GM12873 (cell line): ENCODE measurements around the gene TENM3.

Experiments used
- CTCF ChIP-seq: IDR thresholded peaks from 2 replicates; pipeline ENCODE4 v1.5.1; 2012; ENCODE audit warnings: low read depth, mild to moderate bottlenecking, moderate library complexity, low read length, control low read depth; ENCODE audit not compliant: insufficient read depth; ENCODE audit errors: missing control alignments

The TENM3 gene

GRCh38 chr4:182528819-182529218 lies 285.6 kb downstream of the TENM3 start:
- TF ChIP-seq CTCF: no peak

- no peak for TF ChIP-seq CTCF
Observed at GRCh38 chr4:182530451-182530850, 287.2 kb downstream of the TENM3 start.

- no peak for TF ChIP-seq CTCF
Observed at GRCh38 chr4:182531555-182532162, 288.5 kb downstream of the TENM3 start.

GRCh38 chr4:182532441-182532840 lies 289.2 kb downstream of the TENM3 start:
- TF ChIP-seq CTCF: no peak

- TF ChIP-seq CTCF: no peak
Observed at GRCh38 chr4:182533964-182534363, 290.8 kb downstream of the TENM3 start.

GRCh38 chr4:182536221-182536811 lies 293.1 kb downstream of the TENM3 start:
- TF ChIP-seq CTCF: no peak

GRCh38 chr4:182537031-182537795 lies 294.0 kb downstream of the TENM3 start:
- no peak for TF ChIP-seq CTCF
